ENCODE data around the gene MKI67. TPM values are rescaled to one million over a fixed set of nuclear protein-coding genes. Genes with fewer than 3 reads are reported as not detected.
A peak's percentile ranks its signal among the peaks of the same experiment; 100 is the strongest.

MKI67 gene
- total RNA-seq, 1 donor from 2014 or later: 0.26 TPM

- Histone ChIP-seq H3K36me3 (ENCODE audit: control insufficient read depth, insufficient read depth, low read length) (no peaks in the 10 kb centered on the region), H3K27me3 (ENCODE audit: control insufficient read depth, insufficient read depth, low read length) (peaks cover 2% of the 10 kb centered on the region), H3K4me3 (ENCODE audit: low read depth, low read length) (no peak overlapping the region)
- DNase-seq (ENCODE audit: low read depth): no peak
- FAIRE-seq: no peak
- TF ChIP-seq, protein P1, sequence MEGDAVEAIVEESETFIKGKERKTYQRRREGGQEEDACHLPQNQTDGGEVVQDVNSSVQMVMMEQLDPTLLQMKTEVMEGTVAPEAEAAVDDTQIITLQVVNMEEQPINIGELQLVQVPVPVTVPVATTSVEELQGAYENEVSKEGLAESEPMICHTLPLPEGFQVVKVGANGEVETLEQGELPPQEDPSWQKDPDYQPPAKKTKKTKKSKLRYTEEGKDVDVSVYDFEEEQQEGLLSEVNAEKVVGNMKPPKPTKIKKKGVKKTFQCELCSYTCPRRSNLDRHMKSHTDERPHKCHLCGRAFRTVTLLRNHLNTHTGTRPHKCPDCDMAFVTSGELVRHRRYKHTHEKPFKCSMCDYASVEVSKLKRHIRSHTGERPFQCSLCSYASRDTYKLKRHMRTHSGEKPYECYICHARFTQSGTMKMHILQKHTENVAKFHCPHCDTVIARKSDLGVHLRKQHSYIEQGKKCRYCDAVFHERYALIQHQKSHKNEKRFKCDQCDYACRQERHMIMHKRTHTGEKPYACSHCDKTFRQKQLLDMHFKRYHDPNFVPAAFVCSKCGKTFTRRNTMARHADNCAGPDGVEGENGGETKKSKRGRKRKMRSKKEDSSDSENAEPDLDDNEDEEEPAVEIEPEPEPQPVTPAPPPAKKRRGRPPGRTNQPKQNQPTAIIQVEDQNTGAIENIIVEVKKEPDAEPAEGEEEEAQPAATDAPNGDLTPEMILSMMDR (IDR thresholded peaks at IDR 0.05; ENCODE audit: insufficient read depth, low read length, severe bottlenecking): no peak
Observed at GRCh38 chr10:128151031-128151430, 24.8 kb upstream of the MKI67 start.

GRCh38 chr10:128150561-128150960, 24.3 kb upstream of the MKI67 start:
- no peak for FAIRE-seq
- TF ChIP-seq, protein P1 (IDR thresholded peaks at IDR 0.05; ENCODE audit: insufficient read depth, low read length, severe bottlenecking): no peak
- DNase-seq (ENCODE audit: low read depth): no peak
- no peaks in the 10 kb centered on the region for H3K36me3 ChIP-seq (ENCODE audit: control insufficient read depth, insufficient read depth, low read length)
- peaks cover 2% of the 10 kb centered on the region for H3K27me3 ChIP-seq (ENCODE audit: control insufficient read depth, insufficient read depth, low read length)
- peak overlapping the region; percentile 55 for H3K4me3 ChIP-seq (ENCODE audit: low read depth, low read length)

DNA sequence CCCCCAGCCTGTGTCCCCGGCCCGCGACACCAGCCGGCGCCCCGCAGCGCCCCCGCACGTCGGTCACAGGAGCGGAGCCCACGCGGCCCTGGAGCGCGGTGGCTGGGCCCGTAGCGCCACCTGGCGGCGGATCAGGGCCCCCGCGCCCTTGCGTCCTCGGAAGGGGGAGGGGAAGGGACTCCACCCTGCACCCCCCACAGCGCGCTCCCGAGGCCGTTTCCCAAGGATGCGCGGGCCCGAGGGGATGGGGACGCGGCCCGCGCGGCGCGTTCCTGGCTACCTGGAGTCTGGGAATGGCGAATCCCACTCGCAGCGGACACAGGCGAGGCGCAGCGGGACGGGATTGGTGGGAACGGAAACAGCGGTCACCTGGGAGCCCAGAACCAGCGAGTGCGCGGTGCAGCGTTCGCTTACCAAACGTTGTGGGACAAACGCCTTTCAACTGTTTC, 23.8 kb upstream of the MKI67 start:
- Histone ChIP-seq H3K4me3 (ENCODE audit: low read depth, low read length) (peak overlapping the region; percentile 55), H3K27me3 (ENCODE audit: control insufficient read depth, insufficient read depth, low read length) (peaks cover 2% of the 10 kb centered on the region), H3K36me3 (ENCODE audit: control insufficient read depth, insufficient read depth, low read length) (no peaks in the 10 kb centered on the region)
- FAIRE-seq: no peak
- DNase-seq (ENCODE audit: low read depth): peak; percentile 32
- TF ChIP-seq, protein P1 (IDR thresholded peaks at IDR 0.05; ENCODE audit: insufficient read depth, low read length, severe bottlenecking): peak; percentile 94

GRCh38 chr10:128149267-128150014, 23.2 kb upstream of the MKI67 start:
- no peak for FAIRE-seq
- DNase-seq (ENCODE audit: low read depth): no peak
- no peak overlapping the region for H3K4me3 ChIP-seq (ENCODE audit: low read depth, low read length)
- TF ChIP-seq, protein P1 (IDR thresholded peaks at IDR 0.05; ENCODE audit: insufficient read depth, low read length, severe bottlenecking): no peak
- peaks cover 2% of the 10 kb centered on the region for H3K27me3 ChIP-seq (ENCODE audit: control insufficient read depth, insufficient read depth, low read length)
- H3K36me3 ChIP-seq (ENCODE audit: control insufficient read depth, insufficient read depth, low read length): no peaks in the 10 kb centered on the region

- FAIRE-seq (no peak), DNase-seq (ENCODE audit: low read depth) (peak; percentile 98)
- H3K4me3 ChIP-seq (ENCODE audit: low read depth, low read length): no peak overlapping the region
- TF ChIP-seq, protein P1 (IDR thresholded peaks at IDR 0.05; ENCODE audit: insufficient read depth, low read length, severe bottlenecking): no peak
- H3K36me3 ChIP-seq (ENCODE audit: control insufficient read depth, insufficient read depth, low read length): no peaks in the 10 kb centered on the region
- H3K27me3 ChIP-seq (ENCODE audit: control insufficient read depth, insufficient read depth, low read length): no peaks in the 10 kb centered on the region
Observed at GRCh38 chr10:128147669-128148068, 21.4 kb upstream of the MKI67 start.
